ENCODE results near the gene SH3BP2. TPM values are rescaled to one million over a fixed set of nuclear protein-coding genes. Genes with fewer than 3 reads are reported as not detected.

Gene SH3BP2
- total RNA-seq, 1 donor from 2014 or later = 19.1 TPM

- intact Hi-C loops (cut with DNase I) = no loop called here
- DNase-seq (ENCODE audit: low spot score) = no peak
These were observed 68.9 kb downstream of the SH3BP2 start for GRCh38 chr4:2861631-2862436.

- intact Hi-C loops (cut with DNase I) = no loop called here
- no peak for DNase-seq (ENCODE audit: low spot score)
These were observed 69.6 kb downstream of the SH3BP2 start for GRCh38 chr4:2862528-2862927.

- DNase-seq (ENCODE audit: low spot score) = no peak
- intact Hi-C loops (cut with DNase I) = no loop called here
These were observed 70.8 kb downstream of the SH3BP2 start for GRCh38 chr4:2863649-2864048.

- no peak for DNase-seq (ENCODE audit: low spot score)
- intact Hi-C loops (cut with DNase I) = no loop called here
These were observed 72.4 kb downstream of the SH3BP2 start for GRCh38 chr4:2865196-2865780.

GRCh38 chr4:2866160-2866861 is 73.4 kb downstream of the SH3BP2 start:
- intact Hi-C loops (cut with DNase I) = no loop called here
- DNase-seq (ENCODE audit: low spot score) = no peak

GRCh38 chr4:2866891-2867290 is 74.0 kb downstream of the SH3BP2 start:
- intact Hi-C loops (cut with DNase I) = no loop called here
- DNase-seq (ENCODE audit: low spot score) = no peak

GRCh38 chr4:2867758-2868491 is 75.0 kb downstream of the SH3BP2 start:
- DNase-seq (ENCODE audit: low spot score) = no peak
- intact Hi-C loops (cut with DNase I) = no loop called here

- no peak for DNase-seq (ENCODE audit: low spot score)
- intact Hi-C loops (cut with DNase I) = no loop called here
These were observed 76.1 kb downstream of the SH3BP2 start for GRCh38 chr4:2868877-2869487.

- DNase-seq (ENCODE audit: low spot score) = no peak
- intact Hi-C loops (cut with DNase I) = no loop called here
These were observed 76.8 kb downstream of the SH3BP2 start for GRCh38 chr4:2869659-2870058.

- no peak for DNase-seq (ENCODE audit: low spot score)
These were observed 77.2 kb downstream of the SH3BP2 start for GRCh38 chr4:2870082-2870481.

GRCh38 chr4:2871466-2871865 is 78.6 kb downstream of the SH3BP2 start:
- intact Hi-C loops (cut with DNase I) = no loop called here
- DNase-seq (ENCODE audit: low spot score) = no peak

More at GRCh38 chr4:2870082-2870481, 77.2 kb downstream of the SH3BP2 start:
- intact Hi-C loops (cut with DNase I) = no loop called here

GRCh38 chr4:2871911-2872310 is 79.0 kb downstream of the SH3BP2 start:
- DNase-seq (ENCODE audit: low spot score) = no peak
- intact Hi-C loops (cut with DNase I) = no loop called here

GRCh38 chr4:2873329-2873728 is 80.4 kb downstream of the SH3BP2 start:
- DNase-seq (ENCODE audit: low spot score) = no peak
- intact Hi-C loops (cut with DNase I) = no loop called here

GRCh38 chr4:2874861-2875260 is 82.0 kb downstream of the SH3BP2 start:
- intact Hi-C loops (cut with DNase I) = no loop called here
- no peak for DNase-seq (ENCODE audit: low spot score)

GRCh38 chr4:2875556-2875955 is 82.7 kb downstream of the SH3BP2 start:
- intact Hi-C loops (cut with DNase I) = no loop called here
- no peak for DNase-seq (ENCODE audit: low spot score)

- intact Hi-C loops (cut with DNase I) = no loop called here
- no peak for DNase-seq (ENCODE audit: low spot score)
These were observed 85.5 kb downstream of the SH3BP2 start for GRCh38 chr4:2878346-2878745.

GRCh38 chr4:2879026-2879425 is 86.1 kb downstream of the SH3BP2 start:
- no peak for DNase-seq (ENCODE audit: low spot score)
- intact Hi-C loops (cut with DNase I) = no loop called here

- no peak for DNase-seq (ENCODE audit: low spot score)
- intact Hi-C loops (cut with DNase I) = no loop called here
These were observed 88.5 kb downstream of the SH3BP2 start for GRCh38 chr4:2881431-2881830.

GRCh38 chr4:2882341-2882740 is 89.5 kb downstream of the SH3BP2 start:
- intact Hi-C loops (cut with DNase I) = no loop called here
- DNase-seq (ENCODE audit: low spot score) = no peak

- no peak for DNase-seq (ENCODE audit: low spot score)
- intact Hi-C loops (cut with DNase I) = no loop called here
These were observed 93.3 kb downstream of the SH3BP2 start for GRCh38 chr4:2886161-2886560.
